ENCODE measurements around the gene CEBPA.
A peak's percentile ranks its signal among the peaks of the same experiment; 100 is the strongest.

The CEBPA gene

GRCh38 chr19:33303791-33304345 lies 1.5 kb upstream of the CEBPA start:
- no peak for TF ChIP-seq CTCF (IDR thresholded peaks at IDR 0.05; ENCODE audit: insufficient read depth, low read length, poor library complexity, severe bottlenecking)
- no peak for TF ChIP-seq EZH2phosphoT487 (conservative IDR thresholded peaks at IDR 0.05; ENCODE audit: low read length)
- Histone ChIP-seq H3K9me3 (ENCODE audit: insufficient read depth, low read length) (no peaks in the 10 kb centered on the region), H3K27ac (ENCODE audit: low read depth, low read length) (no peak overlapping the region), H3K9ac (ENCODE audit: low read length) (no peak overlapping the region), H3K36me3 (ENCODE audit: low read length) (no peaks in the 10 kb centered on the region), H3K79me2 (ENCODE audit: insufficient read depth, low read length) (no peaks in the 10 kb centered on the region), H3K4me2 (ENCODE audit: low read depth, low read length, poor library complexity, severe bottlenecking) (no peak overlapping the region), H3K27me3 (ENCODE audit: low read length) (no peaks in the 10 kb centered on the region), H4K20me1 (ENCODE audit: low read depth, low read length) (no peaks in the 10 kb centered on the region), H3K9me2 (replicated peaks; ENCODE audit: insufficient read depth, low read length) (no peaks in the 10 kb centered on the region), H3F3A (ENCODE audit: insufficient read depth) (no peaks in the 10 kb centered on the region), H2AFZ (ENCODE audit: low read depth, low read length, severe bottlenecking) (no peak overlapping the region), H3K4me3 (ENCODE audit: insufficient read depth, low read length, poor library complexity, severe bottlenecking) (no peak overlapping the region)

DNA sequence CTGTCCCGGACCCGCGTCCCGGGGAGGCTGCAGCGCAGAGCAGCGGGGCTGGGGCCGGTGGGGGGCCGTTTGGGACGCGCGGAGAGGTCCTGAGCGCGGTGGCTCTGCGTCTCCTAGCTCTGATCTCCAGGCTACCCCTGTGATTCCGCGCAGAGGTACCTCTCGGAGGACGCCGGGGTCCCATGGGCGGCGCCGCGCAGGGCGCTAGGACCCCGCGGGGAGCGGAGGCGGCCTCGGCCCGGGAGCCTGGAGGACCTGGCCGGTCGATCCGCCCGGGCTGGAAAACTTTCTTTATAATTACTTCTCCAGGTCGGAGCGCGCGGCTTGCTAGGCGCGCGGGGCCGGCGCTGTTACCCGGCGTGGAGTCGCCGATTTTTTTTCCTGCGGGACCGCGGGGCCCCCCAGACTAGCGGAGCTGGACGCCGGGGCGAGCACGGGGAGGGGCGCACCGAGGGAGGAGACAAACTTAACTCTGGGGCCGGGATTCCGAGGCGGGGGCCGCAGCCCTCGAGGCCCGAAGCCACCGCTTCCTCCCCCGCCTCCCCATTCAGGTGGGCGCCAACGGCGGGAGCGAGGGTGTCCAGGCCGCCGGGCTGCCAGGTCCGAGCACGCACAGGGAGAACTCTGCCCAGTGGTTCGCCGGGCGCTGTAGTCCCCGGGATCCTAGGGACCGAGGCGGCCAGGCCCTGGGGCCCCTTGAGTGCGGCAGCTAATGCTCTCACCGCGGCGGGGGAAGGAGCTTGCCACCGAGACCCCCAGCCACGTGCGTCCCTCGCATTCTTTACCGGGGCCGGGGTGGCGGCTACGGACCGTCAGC lies 848 bp upstream of the CEBPA start:
- TF ChIP-seq CTCF (IDR thresholded peaks at IDR 0.05; ENCODE audit: insufficient read depth, low read length, poor library complexity, severe bottlenecking) (no peak), EZH2phosphoT487 (conservative IDR thresholded peaks at IDR 0.05; ENCODE audit: low read length) (no peak)
- Histone ChIP-seq H3K9ac (ENCODE audit: low read length) (no peak overlapping the region), H3F3A (ENCODE audit: insufficient read depth) (no peaks in the 10 kb centered on the region), H2AFZ (ENCODE audit: low read depth, low read length, severe bottlenecking) (no peak overlapping the region), H3K9me3 (ENCODE audit: insufficient read depth, low read length) (no peaks in the 10 kb centered on the region), H3K4me2 (ENCODE audit: low read depth, low read length, poor library complexity, severe bottlenecking) (peak overlapping the region; percentile 38), H3K27ac (ENCODE audit: low read depth, low read length) (no peak overlapping the region), H3K27me3 (ENCODE audit: low read length) (no peaks in the 10 kb centered on the region), H3K79me2 (ENCODE audit: insufficient read depth, low read length) (no peaks in the 10 kb centered on the region), H4K20me1 (ENCODE audit: low read depth, low read length) (no peaks in the 10 kb centered on the region), H3K4me3 (ENCODE audit: insufficient read depth, low read length, poor library complexity, severe bottlenecking) (no peak overlapping the region), H3K36me3 (ENCODE audit: low read length) (no peaks in the 10 kb centered on the region), H3K9me2 (replicated peaks; ENCODE audit: insufficient read depth, low read length) (no peaks in the 10 kb centered on the region)

DNA sequence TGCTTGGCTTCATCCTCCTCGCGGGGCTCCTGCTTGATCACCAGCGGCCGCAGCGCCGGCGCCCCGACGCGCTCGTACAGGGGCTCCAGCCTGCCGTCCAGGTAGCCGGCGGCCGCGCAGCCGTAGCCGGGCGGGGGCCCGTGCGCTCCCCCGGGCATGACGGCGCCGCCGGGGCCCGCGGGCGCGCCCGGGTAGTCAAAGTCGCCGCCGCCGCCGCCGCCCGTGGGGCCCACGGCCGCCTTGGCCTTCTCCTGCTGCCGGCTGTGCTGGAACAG lies 497 bp downstream of the CEBPA start:
- H3K4me2 ChIP-seq (ENCODE audit: low read depth, low read length, poor library complexity, severe bottlenecking) = peak overlapping the region; percentile 40
- no peak overlapping the region for H2AFZ ChIP-seq (ENCODE audit: low read depth, low read length, severe bottlenecking)
- no peaks in the 10 kb centered on the region for H3K27me3 ChIP-seq (ENCODE audit: low read length)

More for the DNA sequence above, 497 bp downstream of the CEBPA start:
- Histone ChIP-seq H3K79me2 (ENCODE audit: insufficient read depth, low read length) (no peaks in the 10 kb centered on the region), H3K9me3 (ENCODE audit: insufficient read depth, low read length) (no peaks in the 10 kb centered on the region), H3K36me3 (ENCODE audit: low read length) (no peaks in the 10 kb centered on the region), H3K9me2 (replicated peaks; ENCODE audit: insufficient read depth, low read length) (no peaks in the 10 kb centered on the region), H3F3A (ENCODE audit: insufficient read depth) (no peaks in the 10 kb centered on the region), H4K20me1 (ENCODE audit: low read depth, low read length) (no peaks in the 10 kb centered on the region), H3K27ac (ENCODE audit: low read depth, low read length) (no peak overlapping the region), H3K9ac (ENCODE audit: low read length) (peak overlapping the region; percentile 41; the same call in 1 of the 2 replicates), H3K4me3 (ENCODE audit: insufficient read depth, low read length, poor library complexity, severe bottlenecking) (peak overlapping the region; percentile 45)
- TF ChIP-seq CTCF (IDR thresholded peaks at IDR 0.05; ENCODE audit: insufficient read depth, low read length, poor library complexity, severe bottlenecking) (no peak), EZH2phosphoT487 (conservative IDR thresholded peaks at IDR 0.05; ENCODE audit: low read length) (no peak)

Data from SU-DHL-6 (cell line).